PC-9 (cell line): Measurements from ENCODE around the gene DGKD. TPM values are rescaled to one million over a fixed set of nuclear protein-coding genes. Genes with fewer than 3 reads are reported as not detected.

ENCODE experiments used
- BruUV-seq: library from RNA; stranded (reverse); fragments of 400-500 nt; replicated peaks from 2 replicates; lab custom pipeline; 2021; lab: Mats Ljungman, UMichigan
- CTCF ChIA-PET: fragments of 300-600 bp; sonication (Branson Sonifier 250); formaldehyde crosslinking; loops from one replicate; lab custom pipeline; 2022; ENCODE audit warnings: antibody characterized with exemption; lab: Charles Lee
- POLR2A ChIA-PET: fragments of 300-600 bp; sonication (Branson Sonifier 250); formaldehyde crosslinking; loops from one replicate; lab custom pipeline; 2022; ENCODE audit warnings: antibody characterized with exemption; ENCODE audit not compliant: unreplicated experiment; lab: Charles Lee
- DNase-seq, 2 experiments: peaks; one replicate each; pipeline versions ENCODE4 v3.0.0 to v3.0.0-alpha.2; 2015 to 2022; ENCODE audit warnings: mixed read lengths in 1 of 2
- H2AFZ ChIP-seq: fragments of 200-600 bp; sonication (generic); 2 replicates; pipeline ENCODE4 v1.8.1; 2017; ENCODE audit warnings: antibody characterized with exemption
- H3F3A ChIP-seq: fragments of 200-600 bp; sonication (generic); 2 replicates; pipeline ENCODE4 v1.8.1; 2017; ENCODE audit warnings: antibody characterized with exemption, mild to moderate bottlenecking, low read depth; ENCODE audit not compliant: insufficient read depth
- H3K27ac ChIP-seq: fragments of 200-600 bp; sonication (generic); 2 replicates; pipeline ENCODE4 v1.6.1; 2016; ENCODE audit warnings: mixed run types
- H3K27me3 ChIP-seq: fragments of 200-600 bp; sonication (generic); 2 replicates; pipeline ENCODE4 v1.6.1; 2016; ENCODE audit warnings: low read depth, mixed run types; ENCODE audit not compliant: insufficient read depth
- H3K36me3 ChIP-seq: fragments of 200-600 bp; sonication (generic); 2 replicates; pipeline ENCODE4 v1.6.1; 2016; ENCODE audit warnings: low read depth, mixed run types
- H3K4me1 ChIP-seq: fragments of 200-600 bp; sonication (generic); replicated peaks from 2 replicates; pipeline ENCODE4 v1.6.1; 2016; ENCODE audit warnings: mixed run types; ENCODE audit not compliant: insufficient read depth
- H3K4me2 ChIP-seq: fragments of 200-600 bp; sonication (generic); 2 replicates; pipeline ENCODE4 v1.6.1; 2017; ENCODE audit warnings: mixed run types
- H3K4me3 ChIP-seq: fragments of 200-600 bp; sonication (generic); 2 replicates; pipeline ENCODE4 v1.6.1; 2016; ENCODE audit warnings: mixed run types
- H3K79me2 ChIP-seq: fragments of 200-600 bp; sonication (generic); 2 replicates; pipeline ENCODE4 v1.6.1; 2017; ENCODE audit warnings: low read depth, mixed run types
- H3K9me2 ChIP-seq: fragments of 200-600 bp; sonication (generic); 2 replicates; pipeline ENCODE4 v1.8.1; 2017; ENCODE audit warnings: mild to moderate bottlenecking; ENCODE audit not compliant: insufficient read depth
- H3K9me3 ChIP-seq: fragments of 200-600 bp; sonication (generic); 2 replicates; pipeline ENCODE4 v1.8.1; 2016; ENCODE audit warnings: low read depth; ENCODE audit not compliant: insufficient read depth
- H4K20me1 ChIP-seq: fragments of 200-600 bp; sonication (generic); 2 replicates; pipeline ENCODE4 v1.8.1; 2017; ENCODE audit not compliant: insufficient read depth
- EZH2 ChIP-seq: fragments of 200-600 bp; sonication (generic); IDR thresholded peaks from 2 replicates; pipeline ENCODE4 v1.8.0; 2017; ENCODE audit warnings: antibody characterized with exemption, low read depth
- intact Hi-C: fragments of 100-400 bp; cut with micrococcal nuclease; formaldehyde crosslinking; loops from one replicate; pipeline ENCODE4 v1.10.0; 2022; ENCODE audit not compliant: unreplicated experiment
- total RNA-seq: library from RNA; stranded (reverse); gene quantifications from 2 replicates; pipeline ENCODE4 v1.2.3, GENCODE V29; 2021
- TF ChIP-seq, protein P1 (sequence below): fragments of 200-600 bp; sonication (generic); conservative IDR thresholded peaks from 2 replicates; pipeline ENCODE4 v1.6.1; 2017; ENCODE audit warnings: mixed run types, antibody characterized with exemption, mild to moderate bottlenecking, moderate library complexity

The DGKD gene
- total RNA-seq, 1 experiment from 2014 or later: 59.5 TPM

DNA sequence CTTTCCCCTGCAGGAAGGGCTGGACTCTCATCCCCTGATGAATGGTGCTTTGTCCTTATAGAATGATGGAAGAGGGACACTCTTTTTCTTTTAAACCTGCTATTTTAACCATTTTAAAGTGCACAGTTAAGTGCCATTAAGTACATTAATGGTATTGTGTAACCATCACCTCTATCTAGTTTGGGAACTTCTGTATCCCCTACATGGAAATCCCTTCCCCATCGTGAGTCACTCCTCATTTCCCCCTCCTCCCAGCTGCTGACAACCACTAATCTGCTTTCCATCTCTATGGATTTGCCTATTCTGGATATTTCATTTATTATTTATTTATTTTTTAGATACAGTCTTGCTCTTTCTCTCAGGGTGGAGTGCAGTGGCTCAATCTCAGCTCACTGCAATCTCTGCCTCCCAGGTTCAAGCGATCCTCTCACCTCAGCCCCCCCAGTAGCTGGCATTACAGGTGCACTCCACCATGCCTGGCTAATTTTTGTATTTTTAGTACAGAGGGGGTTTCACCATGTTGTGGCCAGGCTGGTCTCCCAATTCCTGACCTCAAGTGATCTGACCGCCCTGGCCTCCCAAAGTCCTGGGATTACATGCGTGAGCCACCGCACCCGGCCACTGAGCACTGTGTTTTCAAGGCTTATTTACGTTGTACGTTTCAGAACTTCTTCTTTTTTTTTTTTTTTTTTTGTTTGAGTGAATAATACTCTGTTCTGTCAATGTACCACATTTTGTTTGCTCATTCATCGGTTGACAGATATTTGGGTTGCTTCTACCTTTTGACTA, 15.8 kb downstream of the DGKD start:
- Histone ChIP-seq H4K20me1 (peaks cover 32% of the 10 kb centered on the region), H3K4me1 (no peaks in the 10 kb centered on the region), H3K36me3 (peaks cover 18% of the 10 kb centered on the region; the same call in 1 of the 2 replicates), H3K9me2 (no peaks in the 10 kb centered on the region), H3K79me2 (peaks cover 75% of the 10 kb centered on the region), H3K4me2 (no peak overlapping the region), H3K27me3 (no peaks in the 10 kb centered on the region), H3K27ac (no peak overlapping the region), H3K9me3 (no peaks in the 10 kb centered on the region), H3F3A (no peaks in the 10 kb centered on the region; the same call in 1 of the 2 replicates), H2AFZ (no peak overlapping the region), H3K4me3 (no peak overlapping the region)
- no TSS peak for BruUV-seq
- ChIA-PET CTCF (no interaction called here), POLR2A (no interaction called here)
- TF ChIP-seq, protein P1, sequence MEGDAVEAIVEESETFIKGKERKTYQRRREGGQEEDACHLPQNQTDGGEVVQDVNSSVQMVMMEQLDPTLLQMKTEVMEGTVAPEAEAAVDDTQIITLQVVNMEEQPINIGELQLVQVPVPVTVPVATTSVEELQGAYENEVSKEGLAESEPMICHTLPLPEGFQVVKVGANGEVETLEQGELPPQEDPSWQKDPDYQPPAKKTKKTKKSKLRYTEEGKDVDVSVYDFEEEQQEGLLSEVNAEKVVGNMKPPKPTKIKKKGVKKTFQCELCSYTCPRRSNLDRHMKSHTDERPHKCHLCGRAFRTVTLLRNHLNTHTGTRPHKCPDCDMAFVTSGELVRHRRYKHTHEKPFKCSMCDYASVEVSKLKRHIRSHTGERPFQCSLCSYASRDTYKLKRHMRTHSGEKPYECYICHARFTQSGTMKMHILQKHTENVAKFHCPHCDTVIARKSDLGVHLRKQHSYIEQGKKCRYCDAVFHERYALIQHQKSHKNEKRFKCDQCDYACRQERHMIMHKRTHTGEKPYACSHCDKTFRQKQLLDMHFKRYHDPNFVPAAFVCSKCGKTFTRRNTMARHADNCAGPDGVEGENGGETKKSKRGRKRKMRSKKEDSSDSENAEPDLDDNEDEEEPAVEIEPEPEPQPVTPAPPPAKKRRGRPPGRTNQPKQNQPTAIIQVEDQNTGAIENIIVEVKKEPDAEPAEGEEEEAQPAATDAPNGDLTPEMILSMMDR: no peak
- no peak for TF ChIP-seq EZH2
- intact Hi-C loops: no loop called here
- no peak for DNase-seq

DNA sequence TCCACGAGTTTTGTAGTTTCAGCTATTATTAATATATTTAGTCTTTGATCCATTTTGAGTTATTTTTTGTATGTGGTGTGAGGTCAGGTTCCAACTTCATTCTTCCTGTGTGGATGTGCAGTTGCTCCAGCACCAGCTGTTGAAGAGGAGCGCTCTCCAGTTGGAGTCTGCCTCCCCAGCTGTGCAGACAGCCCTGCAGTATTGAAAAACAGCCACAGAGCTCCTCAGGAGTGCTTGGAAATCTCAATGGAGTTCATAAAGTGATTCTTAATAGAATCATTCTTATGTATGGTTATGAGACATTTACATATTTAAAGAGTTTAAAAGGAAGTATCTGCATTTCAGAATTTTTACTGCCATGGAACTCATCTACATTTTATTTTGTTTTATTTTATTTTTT, 17.3 kb downstream of the DGKD start:
- Histone ChIP-seq H3K4me2 (no peak overlapping the region), H3K27ac (no peak overlapping the region), H4K20me1 (peaks cover 27% of the 10 kb centered on the region), H2AFZ (no peak overlapping the region), H3K36me3 (peaks cover 18% of the 10 kb centered on the region; the same call in 1 of the 2 replicates), H3K9me3 (no peaks in the 10 kb centered on the region), H3K27me3 (no peaks in the 10 kb centered on the region), H3K79me2 (peaks cover 60% of the 10 kb centered on the region), H3K4me1 (no peaks in the 10 kb centered on the region), H3K4me3 (no peak overlapping the region), H3K9me2 (no peaks in the 10 kb centered on the region), H3F3A (no peaks in the 10 kb centered on the region; the same call in 1 of the 2 replicates)
- BruUV-seq: no TSS peak
- TF ChIP-seq, protein P1: no peak
- TF ChIP-seq EZH2: no peak
- POLR2A ChIA-PET: no interaction called here
- intact Hi-C loops: no loop called here
- no peak for DNase-seq
- CTCF ChIA-PET: no interaction called here

DNA sequence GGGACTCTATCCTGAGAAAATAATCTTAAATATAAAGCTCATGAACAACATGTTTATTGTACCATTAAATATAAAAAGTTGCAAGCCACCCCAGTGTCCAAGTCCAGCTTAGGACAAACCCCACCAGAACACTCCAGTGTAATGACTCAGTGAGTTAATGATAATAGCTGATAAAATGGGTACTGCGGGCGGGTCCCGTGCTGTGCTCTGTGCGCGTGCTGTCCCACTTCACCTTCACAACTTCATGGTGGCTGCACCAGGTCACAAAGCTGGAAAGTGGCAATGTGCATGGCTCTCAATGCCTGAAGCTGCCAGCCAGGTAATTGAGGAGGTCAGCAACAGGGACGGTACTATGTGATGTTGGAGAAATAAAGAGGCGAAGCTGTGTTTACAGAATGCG, 18.6 kb downstream of the DGKD start:
- no peak for DNase-seq
- Histone ChIP-seq H3K4me1 (no peaks in the 10 kb centered on the region), H3K4me3 (no peak overlapping the region), H3K9me2 (no peaks in the 10 kb centered on the region), H3K9me3 (no peaks in the 10 kb centered on the region), H3F3A (no peaks in the 10 kb centered on the region; the same call in 1 of the 2 replicates), H4K20me1 (peaks cover 22% of the 10 kb centered on the region), H3K27ac (no peak overlapping the region), H3K79me2 (peaks cover 55% of the 10 kb centered on the region), H3K4me2 (no peak overlapping the region), H3K27me3 (no peaks in the 10 kb centered on the region), H2AFZ (no peak overlapping the region), H3K36me3 (peaks cover 23% of the 10 kb centered on the region; the same call in 1 of the 2 replicates)
- intact Hi-C loops: no loop called here
- CTCF ChIA-PET: no interaction called here
- POLR2A ChIA-PET: no interaction called here
- no TSS peak for BruUV-seq
- no peak for TF ChIP-seq EZH2
- TF ChIP-seq, protein P1: no peak
